GM12864 (cell line): ENCODE data around the gene FRA10AC1.
A peak's percentile ranks its signal among the peaks of the same experiment; 100 is the strongest.

Experiments used
- DNase-seq: peaks from one replicate; pipeline ENCODE4 v3.0.0-alpha.2; 2011; ENCODE audit warnings: low read depth
- H3K4me3 ChIP-seq: 2 replicates; pipeline ENCODE4 v1.5.1; 2011; ENCODE audit warnings: mild to moderate bottlenecking, low read depth, low read length, control low read depth
- TF ChIP-seq, protein P1 (sequence below): IDR thresholded peaks from 2 replicates; pipeline ENCODE4 v1.5.1; 2011; ENCODE audit warnings: low read depth, mild to moderate bottlenecking, moderate library complexity, low read length, control low read depth, inconsistent platforms; ENCODE audit errors: missing control alignments

FRA10AC1 gene

DNA sequence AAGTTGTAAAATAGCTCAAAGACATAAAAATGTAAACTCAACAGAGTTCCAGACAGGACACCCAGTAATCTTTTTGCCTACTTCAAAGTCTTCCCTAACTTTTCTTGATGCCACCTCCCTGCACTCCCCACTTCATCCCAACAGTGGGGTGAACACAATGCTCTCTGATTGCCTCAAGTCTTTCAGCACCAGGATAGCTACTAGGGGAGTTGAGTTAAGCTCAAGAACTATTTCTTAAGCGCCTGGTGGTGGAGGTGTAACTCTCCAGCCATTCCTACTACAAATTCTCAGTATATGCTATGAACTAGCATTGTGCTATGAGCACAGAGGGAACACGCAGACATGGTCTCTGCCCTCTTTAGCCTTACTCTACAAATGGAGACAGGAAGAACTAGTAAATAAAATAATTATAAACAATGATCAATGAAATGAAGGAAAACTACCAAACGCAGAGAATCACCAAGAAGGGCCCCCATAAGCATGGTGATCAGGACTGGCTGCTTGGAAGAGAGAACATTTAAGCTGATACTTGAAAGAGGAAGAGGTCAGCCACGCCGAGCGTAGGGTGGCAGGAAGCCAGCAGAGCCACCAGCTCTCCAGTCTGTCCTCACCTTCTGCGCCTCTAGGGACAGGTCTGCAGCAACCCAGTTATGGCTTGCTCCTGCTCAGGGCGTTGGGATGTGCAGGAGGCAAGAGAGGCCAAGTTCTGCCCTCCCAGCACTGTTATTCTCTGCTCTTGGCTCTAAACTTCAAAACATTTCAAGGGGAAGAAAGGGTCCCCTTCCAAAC lies 16.7 kb upstream of the FRA10AC1 start:
- TF ChIP-seq, protein P1, sequence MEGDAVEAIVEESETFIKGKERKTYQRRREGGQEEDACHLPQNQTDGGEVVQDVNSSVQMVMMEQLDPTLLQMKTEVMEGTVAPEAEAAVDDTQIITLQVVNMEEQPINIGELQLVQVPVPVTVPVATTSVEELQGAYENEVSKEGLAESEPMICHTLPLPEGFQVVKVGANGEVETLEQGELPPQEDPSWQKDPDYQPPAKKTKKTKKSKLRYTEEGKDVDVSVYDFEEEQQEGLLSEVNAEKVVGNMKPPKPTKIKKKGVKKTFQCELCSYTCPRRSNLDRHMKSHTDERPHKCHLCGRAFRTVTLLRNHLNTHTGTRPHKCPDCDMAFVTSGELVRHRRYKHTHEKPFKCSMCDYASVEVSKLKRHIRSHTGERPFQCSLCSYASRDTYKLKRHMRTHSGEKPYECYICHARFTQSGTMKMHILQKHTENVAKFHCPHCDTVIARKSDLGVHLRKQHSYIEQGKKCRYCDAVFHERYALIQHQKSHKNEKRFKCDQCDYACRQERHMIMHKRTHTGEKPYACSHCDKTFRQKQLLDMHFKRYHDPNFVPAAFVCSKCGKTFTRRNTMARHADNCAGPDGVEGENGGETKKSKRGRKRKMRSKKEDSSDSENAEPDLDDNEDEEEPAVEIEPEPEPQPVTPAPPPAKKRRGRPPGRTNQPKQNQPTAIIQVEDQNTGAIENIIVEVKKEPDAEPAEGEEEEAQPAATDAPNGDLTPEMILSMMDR: no peak
- no peak for DNase-seq
- no peak overlapping the region for H3K4me3 ChIP-seq

DNA sequence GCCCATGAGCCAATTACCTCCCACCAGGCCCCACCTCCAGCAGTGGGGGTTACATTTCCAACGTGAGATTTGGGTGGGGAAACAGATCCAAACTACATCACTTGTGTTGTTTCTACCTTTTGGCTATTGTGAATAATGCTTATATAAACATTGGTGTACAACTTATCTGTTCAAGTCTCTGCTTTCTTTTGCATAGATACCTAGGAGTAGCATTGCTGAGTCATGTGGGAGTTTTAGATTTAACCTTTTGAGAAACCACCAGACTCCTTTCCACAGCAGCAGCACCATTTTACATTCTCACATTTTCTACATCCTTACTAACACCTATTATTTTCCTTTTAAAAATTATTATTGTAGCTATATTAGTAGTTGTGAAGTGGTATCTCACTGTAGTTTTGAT lies 14.4 kb upstream of the FRA10AC1 start:
- TF ChIP-seq, protein P1: no peak
- H3K4me3 ChIP-seq: no peak overlapping the region
- DNase-seq: no peak

DNA sequence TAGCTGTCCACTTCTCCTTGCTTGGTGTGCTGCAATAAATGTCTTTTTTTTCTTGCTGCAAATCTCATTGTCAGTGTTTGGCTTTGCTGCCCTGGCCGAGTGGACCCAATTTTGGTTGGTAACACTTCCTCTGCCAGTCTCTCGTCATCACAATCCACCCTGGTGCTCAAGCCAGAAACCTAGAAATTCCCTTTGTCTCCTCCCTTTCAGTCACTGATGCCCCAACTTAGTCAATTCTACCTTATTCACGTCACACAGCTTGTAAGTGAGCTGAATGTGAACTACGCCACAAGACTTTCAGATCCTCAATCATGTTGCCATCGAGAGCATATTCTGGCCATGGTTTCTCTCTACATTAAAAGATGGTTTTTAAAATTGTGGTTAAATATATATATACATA lies 13.0 kb upstream of the FRA10AC1 start:
- peak; percentile 67 for DNase-seq
- TF ChIP-seq, protein P1: no peak
- H3K4me3 ChIP-seq: no peak overlapping the region

DNA sequence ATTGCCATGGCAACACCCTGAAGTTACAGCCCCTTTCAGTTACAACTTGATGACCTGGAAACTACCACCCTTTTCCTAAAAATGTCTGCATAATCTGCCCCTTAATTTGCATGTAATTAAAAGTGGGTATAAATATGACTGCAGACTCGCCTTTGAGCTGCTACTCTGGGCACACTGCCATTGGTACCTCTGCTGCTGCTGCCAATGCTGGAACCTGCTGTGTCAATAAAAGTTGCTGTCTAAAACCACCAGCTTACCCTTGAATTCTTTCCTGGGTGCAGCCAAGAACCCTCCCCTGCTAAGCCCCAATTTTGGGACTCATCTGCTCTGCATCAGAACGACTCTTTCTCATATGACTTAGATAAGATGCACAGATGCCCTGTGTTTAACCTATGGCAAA lies 10.2 kb upstream of the FRA10AC1 start:
- no peak for DNase-seq

DNA sequence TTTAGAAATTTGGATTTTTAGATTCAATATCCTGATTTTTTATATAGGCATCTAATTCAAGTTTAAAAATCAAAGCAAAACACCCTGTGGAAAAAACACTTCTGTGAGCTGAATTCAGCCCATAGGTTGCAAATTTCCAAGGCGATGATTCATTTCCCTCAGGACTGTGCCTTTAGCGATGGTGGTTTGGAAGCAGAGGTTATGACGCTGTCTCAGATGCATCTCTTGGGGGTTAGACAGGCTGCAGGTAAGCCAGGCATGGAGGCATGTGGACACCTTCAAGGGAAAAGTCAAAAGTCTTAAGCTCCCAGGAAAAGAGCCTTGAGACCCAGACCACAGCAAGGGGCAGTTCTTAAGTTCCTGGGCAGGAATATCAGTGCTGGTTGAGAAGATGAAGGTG lies 9.5 kb upstream of the FRA10AC1 start:
- no peak for DNase-seq
- TF ChIP-seq, protein P1: no peak

More for the DNA sequence above, 10.2 kb upstream of the FRA10AC1 start:
- no peak overlapping the region for H3K4me3 ChIP-seq
- TF ChIP-seq, protein P1: no peak

DNA sequence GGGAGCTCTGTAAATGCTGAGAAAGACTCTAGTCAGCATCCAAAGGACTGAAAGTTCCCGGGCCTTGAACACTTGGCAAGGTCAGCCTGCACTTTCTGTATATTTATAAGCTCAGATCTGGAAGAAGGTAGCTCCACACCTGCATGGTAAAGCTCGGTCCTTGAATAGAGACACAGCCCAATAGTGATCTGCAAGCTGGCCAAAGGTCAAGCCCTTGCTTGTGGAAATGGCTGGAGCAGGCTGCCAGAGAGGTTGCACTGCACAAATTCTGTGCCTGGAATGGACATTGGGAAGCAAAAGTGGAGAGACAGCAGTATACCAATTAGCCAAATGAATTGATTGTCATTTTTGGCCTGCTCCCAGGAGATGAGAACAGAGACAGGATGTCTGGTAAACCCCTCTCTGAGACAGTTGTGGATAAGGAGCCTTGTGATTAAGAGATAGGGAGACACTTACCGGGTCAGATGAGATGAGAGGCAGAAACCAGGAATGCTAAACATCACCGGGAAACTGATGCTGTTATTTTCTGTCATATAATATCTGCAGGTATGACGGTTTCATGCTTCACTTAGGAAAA lies 8.0 kb upstream of the FRA10AC1 start:
- H3K4me3 ChIP-seq: no peak overlapping the region
- TF ChIP-seq, protein P1: no peak
- no peak for DNase-seq

More for the DNA sequence above, 9.5 kb upstream of the FRA10AC1 start:
- H3K4me3 ChIP-seq: no peak overlapping the region
